GM23248 (cell line): ENCODE data around the gene SLC6A7. TPM values are rescaled to one million over a fixed set of nuclear protein-coding genes. Genes with fewer than 3 reads are reported as not detected.

Source experiments
- DNase-seq: peaks from one replicate; pipeline ENCODE4 v3.0.0-alpha.2; 2015
- H2AFZ ChIP-seq: fragments of 200-600 bp; sonication (generic); 2 replicates; pipeline ENCODE4 v1.6.1; 2016; ENCODE audit warnings: antibody characterized with exemption
- H3F3A ChIP-seq: fragments of 200-600 bp; sonication (generic); 2 replicates; pipeline ENCODE4 v1.6.1; 2016; ENCODE audit warnings: mild to moderate bottlenecking, antibody characterized with exemption, mixed run types; ENCODE audit not compliant: insufficient read depth
- H3K27ac ChIP-seq: fragments of 200-600 bp; sonication (generic); 2 replicates; pipeline ENCODE4 v1.5.1; 2016; ENCODE audit warnings: mild to moderate bottlenecking
- H3K27me3 ChIP-seq: fragments of 200-600 bp; sonication (generic); replicated peaks from 2 replicates; pipeline ENCODE4 v1.6.1; 2016; ENCODE audit warnings: mild to moderate bottlenecking; ENCODE audit not compliant: insufficient read depth
- H3K36me3 ChIP-seq: fragments of 200-600 bp; sonication (generic); 2 replicates; pipeline ENCODE4 v1.6.1; 2016; ENCODE audit warnings: low read depth, mild to moderate bottlenecking
- H3K4me1 ChIP-seq: fragments of 200-600 bp; sonication (generic); 2 replicates; pipeline ENCODE4 v1.6.1; 2016; ENCODE audit warnings: mild to moderate bottlenecking; ENCODE audit not compliant: insufficient read depth
- H3K4me2 ChIP-seq: fragments of 200-600 bp; sonication (generic); one replicate; pipeline ENCODE4 v1.6.1; 2016; ENCODE audit warnings: mild to moderate bottlenecking; ENCODE audit not compliant: unreplicated experiment
- H3K4me3 ChIP-seq: fragments of 200-600 bp; sonication (generic); 2 replicates; pipeline ENCODE4 v1.5.1; 2016; ENCODE audit warnings: mild to moderate bottlenecking
- H3K79me2 ChIP-seq: fragments of 200-600 bp; sonication (generic); 2 replicates; pipeline ENCODE4 v1.6.1; 2016; ENCODE audit warnings: mild to moderate bottlenecking; ENCODE audit not compliant: insufficient read depth
- H3K9ac ChIP-seq: fragments of 200-600 bp; sonication (generic); 2 replicates; pipeline ENCODE4 v1.6.1; 2016; ENCODE audit warnings: mild to moderate bottlenecking
- H3K9me2 ChIP-seq: fragments of 200-600 bp; sonication (generic); 2 replicates; pipeline ENCODE4 v1.6.1; 2016; ENCODE audit warnings: mixed run types, mild to moderate bottlenecking, moderate library complexity; ENCODE audit not compliant: insufficient read depth
- H3K9me3 ChIP-seq: fragments of 200-600 bp; sonication (generic); one replicate; pipeline ENCODE4 v1.6.1; 2017; ENCODE audit warnings: low read depth
- H4K20me1 ChIP-seq: fragments of 200-600 bp; sonication (generic); 2 replicates; pipeline ENCODE4 v1.6.0; 2016; ENCODE audit not compliant: insufficient read depth
- EZH2 ChIP-seq: fragments of 200-600 bp; sonication (generic); IDR thresholded peaks from 2 replicates; pipeline ENCODE4 v1.6.1; 2018; ENCODE audit warnings: antibody characterized with exemption, mild to moderate bottlenecking; ENCODE audit not compliant: insufficient read depth, poor library complexity, severe bottlenecking
- EZH2phosphoT487 ChIP-seq: fragments of 200-600 bp; sonication (generic); IDR thresholded peaks from 2 replicates; pipeline ENCODE4 v1.6.1; 2018; ENCODE audit warnings: antibody characterized with exemption, moderate library complexity, mild to moderate bottlenecking, low read depth; ENCODE audit not compliant: insufficient read depth
- WGBS, 2 experiments: methylation state at CpG; one replicate each; pipeline ENCODE4 v1.1.6; 2015 to 2017; ENCODE audit warnings: low lambda C conversion rate in 2 of 2, low coverage in 1 of 2; ENCODE audit errors: missing lambda C conversion rate in 2 of 2; 5-methylcytosine and 5-hydroxymethylcytosine counted together
- in situ Hi-C: fragments of 300-500 bp; cut with MboI; formaldehyde crosslinking; loops from 2 replicates; pipeline ENCODE4 v1.15.0; 2020
- polyA plus RNA-seq: library from polyadenylated mRNA; unstranded; fragments of >200 nt; fragmentation: Nextera tagmentation; extraction: Ambion mirVana; gene quantifications from 2 replicates; pipeline ENCODE4 v1.2.1, GENCODE V29; 2016
- total RNA-seq: library from RNA; depleted of rRNA; stranded (reverse); fragments of >200 nt; shearing (Covaris generic); gene quantifications from 2 replicates; pipeline ENCODE4 v1.2.3, GENCODE V29; 2014

The SLC6A7 gene
- total and polyA plus RNA-seq, 2 experiments from 2014 or later, result not detected

DNA sequence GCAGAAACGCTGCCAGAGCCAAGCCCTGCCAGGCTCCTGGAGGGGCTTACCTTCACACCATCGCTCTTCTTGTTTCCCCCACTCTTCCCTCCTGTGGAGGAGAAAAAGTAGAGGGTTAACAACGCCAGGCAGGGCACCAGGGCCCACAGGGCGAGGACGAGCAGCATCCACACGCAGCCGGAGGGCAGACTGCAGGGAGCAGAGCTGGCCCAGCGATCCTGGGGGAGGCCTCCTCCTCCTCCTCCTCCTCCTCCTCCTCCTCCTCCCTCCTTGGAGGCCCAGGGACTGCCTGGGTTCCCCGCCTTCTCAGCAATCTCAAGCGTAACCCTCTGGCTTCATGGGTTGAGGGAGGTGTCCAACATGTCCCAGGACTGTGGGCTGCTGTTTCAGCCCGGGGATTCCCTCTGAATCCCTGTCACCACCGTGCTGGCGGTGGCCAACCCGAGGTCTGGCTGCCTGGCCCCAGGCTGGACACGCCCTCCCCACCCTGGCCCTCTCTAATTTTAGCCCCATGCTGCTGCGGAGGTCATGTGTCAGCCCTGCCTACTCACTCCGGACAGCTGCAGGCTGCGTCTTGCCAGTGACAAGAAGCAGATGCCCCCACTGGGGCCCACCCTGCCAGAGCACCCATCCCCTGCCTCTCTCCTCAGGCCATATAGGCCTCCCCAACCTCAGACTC is 55.4 kb downstream of the SLC6A7 start:
- no peak overlapping the region for H3K27ac ChIP-seq
- H3F3A ChIP-seq, result no peaks in the 10 kb centered on the region
- H3K36me3 ChIP-seq, result no peaks in the 10 kb centered on the region
- no peaks in the 10 kb centered on the region for H3K79me2 ChIP-seq
- H4K20me1 ChIP-seq, result no peaks in the 10 kb centered on the region
- H3K4me1 ChIP-seq, result no peaks in the 10 kb centered on the region
- H3K4me3 ChIP-seq, result no peak overlapping the region
- no peaks in the 10 kb centered on the region for H3K9me2 ChIP-seq
- H3K27me3 ChIP-seq, result no peaks in the 10 kb centered on the region
- H3K4me2 ChIP-seq, result no peak overlapping the region
- H3K9me3 ChIP-seq, result no peaks in the 10 kb centered on the region
- H3K9ac ChIP-seq, result no peak overlapping the region
- H2AFZ ChIP-seq, result no peak overlapping the region
- peak; percentile 66 for DNase-seq
- in situ Hi-C loops, result no loop called here
- 34 to 44% methylated on average over 15 to 18 of the region's 18 CpGs for WGBS, 2 experiments
- TF ChIP-seq EZH2phosphoT487 (no peak), EZH2 (no peak)

DNA sequence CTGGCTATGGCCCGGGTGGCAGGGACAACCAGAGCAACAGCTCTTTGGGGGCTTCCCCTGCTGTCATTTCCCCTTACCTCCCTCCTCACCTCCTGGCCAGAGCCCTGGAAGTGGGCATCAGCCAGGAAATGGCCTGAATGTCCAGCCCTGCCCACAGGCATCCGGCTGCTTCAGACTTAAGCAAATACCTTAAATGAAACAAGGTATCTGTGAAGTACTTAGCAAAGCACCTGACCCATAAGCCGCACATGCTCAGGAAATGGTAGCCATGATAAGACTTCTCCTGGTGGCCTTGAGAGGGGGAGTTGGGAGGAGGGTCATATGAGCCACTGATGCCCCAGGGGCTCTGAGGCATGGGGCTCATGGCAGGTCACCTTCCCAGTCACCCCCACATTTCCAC is 55.9 kb downstream of the SLC6A7 start:
- WGBS, 2 experiments, result 57 to 58% methylated on average over 3 of the region's 3 CpGs
- Histone ChIP-seq H3K36me3 (no peaks in the 10 kb centered on the region), H3K4me1 (no peaks in the 10 kb centered on the region), H3K9me2 (no peaks in the 10 kb centered on the region), H3K4me3 (no peak overlapping the region), H2AFZ (no peak overlapping the region), H3K27me3 (no peaks in the 10 kb centered on the region), H4K20me1 (no peaks in the 10 kb centered on the region), H3K79me2 (no peaks in the 10 kb centered on the region), H3K4me2 (no peak overlapping the region), H3K9ac (no peak overlapping the region), H3K9me3 (no peaks in the 10 kb centered on the region), H3F3A (no peaks in the 10 kb centered on the region), H3K27ac (no peak overlapping the region)
- TF ChIP-seq EZH2 (no peak), EZH2phosphoT487 (no peak)
- in situ Hi-C loops, result no loop called here
- no peak for DNase-seq

DNA sequence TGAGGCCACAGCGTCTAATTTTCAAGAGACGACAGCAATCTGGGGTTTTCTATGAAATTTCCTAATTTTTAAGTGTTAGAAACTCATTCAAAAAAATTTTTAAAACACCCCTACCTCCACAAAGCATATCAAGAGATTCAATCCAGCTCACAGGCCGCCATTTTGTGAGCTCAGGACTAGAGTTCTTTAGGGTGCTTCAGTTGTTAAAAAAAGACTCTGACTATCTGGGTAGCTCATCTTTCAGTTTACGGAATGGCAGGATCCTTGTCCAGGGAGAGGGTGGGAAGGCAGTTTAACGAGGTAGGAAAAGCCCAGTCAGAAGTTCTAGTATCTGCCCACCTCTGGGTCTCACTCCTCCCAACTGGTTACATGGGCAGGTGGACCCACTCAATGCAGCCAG is 56.6 kb downstream of the SLC6A7 start:
- H3K9me2 ChIP-seq, result no peaks in the 10 kb centered on the region
- H3K4me1 ChIP-seq, result no peaks in the 10 kb centered on the region
- H4K20me1 ChIP-seq, result no peaks in the 10 kb centered on the region
- no peak overlapping the region for H2AFZ ChIP-seq
- no peak overlapping the region for H3K4me3 ChIP-seq
- DNase-seq, result no peak
- in situ Hi-C loops, result no loop called here
- H3K27me3 ChIP-seq, result no peaks in the 10 kb centered on the region
- 88 to 95% methylated on average over 5 of the region's 5 CpGs for WGBS, 2 experiments
- no peaks in the 10 kb centered on the region for H3K36me3 ChIP-seq
- H3K9me3 ChIP-seq, result no peaks in the 10 kb centered on the region
- no peak overlapping the region for H3K27ac ChIP-seq
- no peaks in the 10 kb centered on the region for H3K79me2 ChIP-seq
- TF ChIP-seq EZH2phosphoT487 (no peak), EZH2 (no peak)
- no peaks in the 10 kb centered on the region for H3F3A ChIP-seq
- no peak overlapping the region for H3K9ac ChIP-seq
- no peak overlapping the region for H3K4me2 ChIP-seq

DNA sequence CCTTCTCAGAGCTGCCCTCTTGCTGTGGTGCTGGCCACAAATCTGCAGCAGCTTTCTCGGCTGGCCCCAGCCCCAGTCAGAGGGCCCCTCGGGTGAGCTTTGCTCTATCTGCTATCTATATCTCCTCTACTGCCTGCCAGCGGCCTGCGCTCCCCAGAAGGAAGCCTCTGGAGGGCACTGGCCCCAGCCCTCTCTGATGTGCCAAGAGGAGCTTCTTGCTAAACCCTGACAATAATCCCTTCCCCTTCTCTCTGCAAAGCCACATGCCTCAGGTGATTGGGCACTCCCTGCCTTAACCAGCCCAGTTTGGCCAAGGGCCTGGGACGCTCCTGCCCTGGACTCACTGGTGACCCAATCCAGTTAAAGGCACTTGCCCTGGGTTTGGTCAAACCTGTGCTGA is 57.0 kb downstream of the SLC6A7 start:
- no peaks in the 10 kb centered on the region for H3K36me3 ChIP-seq
- H3K9me2 ChIP-seq, result no peaks in the 10 kb centered on the region
- H2AFZ ChIP-seq, result no peak overlapping the region
- no peaks in the 10 kb centered on the region for H3K27me3 ChIP-seq
- no peak overlapping the region for H3K4me2 ChIP-seq
- no peak overlapping the region for H3K4me3 ChIP-seq
- no peak for DNase-seq
- WGBS, 2 experiments, result 68 to 93% methylated on average over 4 to 5 of the region's 5 CpGs
- H3K9ac ChIP-seq, result no peak overlapping the region
- H3K27ac ChIP-seq, result no peak overlapping the region
- in situ Hi-C loops, result no loop called here
- H3K9me3 ChIP-seq, result no peaks in the 10 kb centered on the region
- no peaks in the 10 kb centered on the region for H3F3A ChIP-seq
- no peaks in the 10 kb centered on the region for H3K79me2 ChIP-seq
- TF ChIP-seq EZH2 (no peak), EZH2phosphoT487 (no peak)
- no peaks in the 10 kb centered on the region for H4K20me1 ChIP-seq
- no peaks in the 10 kb centered on the region for H3K4me1 ChIP-seq
